Ectodermal cell (in vitro differentiated cells): ENCODE data around the gene GRAMD2A.

ENCODE experiments used
- H3K27ac ChIP-seq: 2 replicates; pipeline ENCODE4 v1.7.0; 2013; ENCODE audit warnings: mild to moderate bottlenecking, low read depth, low read length; ENCODE audit not compliant: insufficient read depth, poor library complexity, severe bottlenecking
- H3K27me3 ChIP-seq: 2 replicates; pipeline ENCODE4 v1.7.0; 2013; ENCODE audit warnings: mild to moderate bottlenecking, low read length; ENCODE audit not compliant: insufficient read depth, control insufficient read depth, poor library complexity, severe bottlenecking
- H3K36me3 ChIP-seq: one replicate; pipeline ENCODE4 v1.7.0; 2013; ENCODE audit warnings: low read length; ENCODE audit not compliant: control insufficient read depth, insufficient read depth
- H3K4me1 ChIP-seq: one replicate; pipeline ENCODE4 v1.7.0; 2013; ENCODE audit warnings: low read length; ENCODE audit not compliant: control insufficient read depth, insufficient read depth
- H3K4me3 ChIP-seq: 2 replicates; pipeline ENCODE4 v1.7.0; 2013; ENCODE audit warnings: low read depth, low read length, control low read depth; ENCODE audit not compliant: insufficient read depth
- H3K9me3 ChIP-seq: 2 replicates; pipeline ENCODE4 v1.7.0; 2013; ENCODE audit warnings: mild to moderate bottlenecking, low read length, moderate library complexity; ENCODE audit not compliant: control insufficient read depth
- WGBS, 2 experiments: methylation state at CpG; one replicate each; pipeline ENCODE4 v1.1.7; 2013; ENCODE audit warnings: missing lambda C conversion rate in 2 of 2; 5-methylcytosine and 5-hydroxymethylcytosine counted together

GRAMD2A gene

GRCh38 chr15:72140088-72140487, 57.5 kb downstream of the GRAMD2A start:
- Histone ChIP-seq H3K4me3 (no peak overlapping the region), H3K9me3 (no peaks in the 10 kb centered on the region), H3K36me3 (no peaks in the 10 kb centered on the region), H3K27ac (no peak overlapping the region), H3K27me3 (no peaks in the 10 kb centered on the region), H3K4me1 (no peaks in the 10 kb centered on the region)
- WGBS, 2 experiments, result 90% methylated on average over 2 to 3 of the region's 3 CpGs

GRCh38 chr15:72139667-72140066, 57.9 kb downstream of the GRAMD2A start:
- 96 to 99% methylated on average over 4 of the region's 4 CpGs for WGBS, 2 experiments

GRCh38 chr15:72136170-72137051, 61.2 kb downstream of the GRAMD2A start:
- Histone ChIP-seq H3K27me3 (no peaks in the 10 kb centered on the region), H3K27ac (no peak overlapping the region), H3K36me3 (no peaks in the 10 kb centered on the region), H3K4me3 (no peak overlapping the region), H3K9me3 (no peaks in the 10 kb centered on the region), H3K4me1 (no peaks in the 10 kb centered on the region)
- 94 to 98% methylated on average over 3 to 4 of the region's 4 CpGs for WGBS, 2 experiments

More at GRCh38 chr15:72139667-72140066, 57.9 kb downstream of the GRAMD2A start:
- Histone ChIP-seq H3K27ac (no peak overlapping the region), H3K9me3 (no peaks in the 10 kb centered on the region), H3K4me3 (no peak overlapping the region), H3K27me3 (no peaks in the 10 kb centered on the region), H3K4me1 (no peaks in the 10 kb centered on the region), H3K36me3 (no peaks in the 10 kb centered on the region)

GRCh38 chr15:72135719-72136118, 61.9 kb downstream of the GRAMD2A start:
- H3K27ac ChIP-seq, result no peak overlapping the region
- no peaks in the 10 kb centered on the region for H3K36me3 ChIP-seq
- H3K4me1 ChIP-seq, result no peaks in the 10 kb centered on the region
- 100% methylated on average over 2 of the region's 2 CpGs for WGBS, 2 experiments
- no peaks in the 10 kb centered on the region for H3K9me3 ChIP-seq
- no peak overlapping the region for H3K4me3 ChIP-seq
- H3K27me3 ChIP-seq, result no peaks in the 10 kb centered on the region

DNA sequence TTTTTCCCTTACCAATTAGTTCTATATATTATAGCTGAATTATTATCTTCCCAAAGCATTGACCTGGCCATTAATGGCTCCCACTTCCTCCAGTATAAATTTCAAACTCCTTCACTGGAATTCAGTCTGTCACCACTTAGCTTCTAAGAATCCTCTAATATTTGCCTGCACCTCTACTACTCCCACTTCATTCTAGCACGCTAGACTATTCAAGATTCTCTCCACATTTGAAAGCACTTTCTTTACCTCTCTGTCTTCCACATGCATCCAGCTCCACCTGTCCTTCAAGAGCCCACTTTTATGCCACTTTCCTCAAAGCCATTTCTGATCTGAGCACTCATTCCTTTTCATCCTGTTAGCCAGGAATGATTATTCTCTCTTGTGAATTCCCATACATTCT, 64.4 kb downstream of the GRAMD2A start:
- Histone ChIP-seq H3K36me3 (no peaks in the 10 kb centered on the region), H3K27ac (no peak overlapping the region), H3K9me3 (no peaks in the 10 kb centered on the region), H3K27me3 (no peaks in the 10 kb centered on the region), H3K4me1 (no peaks in the 10 kb centered on the region), H3K4me3 (no peak overlapping the region)
- WGBS, 2 experiments, result 91 to 93% methylated on average over 1 of the region's 1 CpG

GRCh38 chr15:72131922-72132321, 65.7 kb downstream of the GRAMD2A start:
- Histone ChIP-seq H3K27me3 (no peaks in the 10 kb centered on the region), H3K9me3 (no peaks in the 10 kb centered on the region), H3K4me1 (no peaks in the 10 kb centered on the region), H3K27ac (no peak overlapping the region), H3K4me3 (no peak overlapping the region), H3K36me3 (no peaks in the 10 kb centered on the region)
- WGBS, 2 experiments, result 87 to 95% methylated on average over 2 to 3 of the region's 3 CpGs

DNA sequence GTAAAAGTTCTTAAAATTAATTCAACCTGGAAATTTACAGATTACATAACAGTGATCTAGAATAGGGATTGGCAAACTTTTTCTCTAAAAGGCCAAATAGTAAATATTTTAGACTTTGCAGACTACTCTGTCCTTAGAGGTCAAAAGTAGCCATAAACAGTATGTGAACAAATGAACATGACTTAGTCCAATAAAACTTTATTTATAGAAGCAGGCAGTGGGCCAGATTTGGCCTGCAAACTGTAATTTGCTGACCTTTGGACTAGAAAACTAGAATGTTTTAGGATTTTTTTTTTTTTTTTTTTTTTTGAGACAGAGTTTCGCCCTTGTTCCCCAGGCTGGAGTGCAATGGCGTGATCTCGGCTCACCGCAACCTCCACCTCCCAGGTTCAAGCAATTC, 67.3 kb downstream of the GRAMD2A start:
- H3K4me1 ChIP-seq, result no peaks in the 10 kb centered on the region
- WGBS, 2 experiments, result 90 to 100% methylated on average over 4 of the region's 4 CpGs
- H3K4me3 ChIP-seq, result no peak overlapping the region
- H3K36me3 ChIP-seq, result no peaks in the 10 kb centered on the region
- no peak overlapping the region for H3K27ac ChIP-seq
- no peaks in the 10 kb centered on the region for H3K9me3 ChIP-seq
- no peaks in the 10 kb centered on the region for H3K27me3 ChIP-seq

DNA sequence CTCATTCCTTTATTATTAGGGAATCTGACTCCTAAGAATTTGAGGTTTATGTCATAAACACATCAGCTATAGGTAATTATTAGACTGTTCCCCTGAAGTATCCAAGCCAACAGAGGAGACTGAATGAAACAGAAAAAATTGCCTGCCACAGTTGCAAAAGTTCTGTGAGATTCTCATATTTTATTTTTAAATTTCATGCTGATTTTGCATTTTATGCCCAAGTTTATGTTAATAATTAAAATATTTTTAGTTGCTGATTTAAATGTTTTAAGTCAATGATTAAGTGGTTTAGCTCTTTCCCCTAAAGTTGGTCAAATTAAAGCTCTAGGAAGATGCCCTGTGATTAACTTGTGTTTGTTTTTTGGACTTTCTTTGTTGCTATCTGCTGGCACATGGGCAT, 69.2 kb downstream of the GRAMD2A start:
- H3K27ac ChIP-seq, result no peak overlapping the region
- H3K9me3 ChIP-seq, result no peaks in the 10 kb centered on the region
- H3K4me1 ChIP-seq, result no peaks in the 10 kb centered on the region
- no peaks in the 10 kb centered on the region for H3K27me3 ChIP-seq
- H3K4me3 ChIP-seq, result no peak overlapping the region
- H3K36me3 ChIP-seq, result no peaks in the 10 kb centered on the region

GRCh38 chr15:72127724-72128322, 69.8 kb downstream of the GRAMD2A start:
- no peaks in the 10 kb centered on the region for H3K4me1 ChIP-seq
- H3K27me3 ChIP-seq, result no peaks in the 10 kb centered on the region
- 76 to 84% methylated on average over 2 of the region's 2 CpGs for WGBS, 2 experiments
- H3K9me3 ChIP-seq, result no peaks in the 10 kb centered on the region
- no peak overlapping the region for H3K27ac ChIP-seq
- H3K36me3 ChIP-seq, result no peaks in the 10 kb centered on the region
- no peak overlapping the region for H3K4me3 ChIP-seq

GRCh38 chr15:72124218-72124617, 73.4 kb downstream of the GRAMD2A start:
- no peaks in the 10 kb centered on the region for H3K36me3 ChIP-seq
- H3K4me3 ChIP-seq, result no peak overlapping the region
- 93% methylated on average over 1 of the region's 1 CpG; no CpG with 5 or more reads in 1 of the 2 experiments for WGBS, 2 experiments
- no peaks in the 10 kb centered on the region for H3K9me3 ChIP-seq
- no peaks in the 10 kb centered on the region for H3K4me1 ChIP-seq
- no peak overlapping the region for H3K27ac ChIP-seq
- H3K27me3 ChIP-seq, result no peaks in the 10 kb centered on the region
